HG03442 (cell line): ENCODE data around the gene C1orf87.

Source experiments
- ATAC-seq: cut with Tn5 transposase; IDR thresholded peaks from one replicate; pipeline ENCODE4 v1.9.1; 2021; ENCODE audit warnings: mild to moderate bottlenecking, moderate library complexity; ENCODE audit not compliant: unreplicated experiment

Gene C1orf87

GRCh38 chr1:60065199-60065598 lies 8.4 kb downstream of the C1orf87 start:
- no peak for ATAC-seq

GRCh38 chr1:60063561-60063960 lies 10.0 kb downstream of the C1orf87 start:
- no peak for ATAC-seq

DNA sequence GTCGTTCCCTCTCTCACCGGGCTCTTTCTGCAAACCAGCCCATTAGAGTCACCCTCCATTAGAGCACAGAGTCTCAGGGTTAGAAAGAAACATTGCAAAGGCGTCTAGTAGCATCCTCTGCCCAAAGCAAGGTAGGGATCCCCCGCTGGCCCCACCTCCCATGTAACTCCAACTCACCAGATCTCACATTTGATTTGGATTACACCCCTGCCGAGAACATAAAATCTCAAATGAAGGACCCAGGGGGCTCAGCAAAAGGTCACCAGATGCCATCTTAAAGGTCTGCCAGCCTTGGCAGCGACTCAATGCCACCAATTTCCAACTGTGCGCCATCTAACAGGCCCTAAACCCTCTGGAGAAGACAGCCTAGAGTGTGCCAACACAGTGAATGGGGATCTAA lies 14.1 kb downstream of the C1orf87 start:
- ATAC-seq, result no peak

GRCh38 chr1:60055336-60055735 lies 18.2 kb downstream of the C1orf87 start:
- no peak for ATAC-seq

- no peak for ATAC-seq
These were observed 19.2 kb downstream of the C1orf87 start for GRCh38 chr1:60054374-60054773.

- no peak for ATAC-seq
These were observed 21.0 kb downstream of the C1orf87 start for GRCh38 chr1:60052601-60053000.

GRCh38 chr1:60051191-60051590 lies 22.4 kb downstream of the C1orf87 start:
- ATAC-seq, result no peak

- ATAC-seq, result no peak
These were observed 24.4 kb downstream of the C1orf87 start for GRCh38 chr1:60049188-60049587.

DNA sequence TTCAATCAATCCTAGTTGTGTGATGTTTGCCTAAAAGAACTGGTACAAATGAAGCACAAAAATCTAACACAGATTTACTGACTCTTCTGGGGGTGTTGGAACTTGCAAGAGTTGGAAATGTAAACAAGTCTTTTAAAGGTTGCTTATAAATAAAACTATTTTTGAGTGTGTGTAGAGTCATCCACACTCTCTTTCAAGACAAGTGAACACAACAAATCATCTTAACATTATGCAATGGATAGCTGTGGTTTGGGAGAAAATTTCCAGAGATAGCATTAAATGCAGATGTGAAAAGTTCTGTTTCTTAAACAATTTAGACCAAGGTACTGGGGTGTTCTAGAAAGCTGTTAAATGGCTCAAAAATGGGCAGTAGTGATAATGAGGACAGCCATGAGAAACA lies 28.7 kb downstream of the C1orf87 start:
- ATAC-seq, result no peak

DNA sequence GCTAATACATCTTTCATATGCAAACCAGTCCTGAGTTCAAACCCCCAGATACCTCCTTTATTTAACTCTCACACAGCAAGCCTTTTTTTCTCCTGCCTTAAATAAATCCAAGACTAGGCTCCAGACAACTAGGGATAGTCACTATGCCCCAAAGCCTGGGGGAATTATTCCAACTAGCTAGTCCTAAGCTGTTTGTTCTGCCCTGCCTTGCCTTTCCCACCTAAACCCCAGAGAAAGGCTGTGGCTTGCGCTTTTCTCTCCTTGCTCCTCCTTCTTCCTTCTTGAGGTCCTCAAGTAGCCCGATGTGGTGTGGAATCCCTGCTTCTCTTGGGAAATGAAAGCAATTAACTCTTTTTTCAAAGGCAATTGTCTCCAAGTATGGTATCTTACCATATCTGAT lies 31.8 kb downstream of the C1orf87 start:
- ATAC-seq, result no peak

DNA sequence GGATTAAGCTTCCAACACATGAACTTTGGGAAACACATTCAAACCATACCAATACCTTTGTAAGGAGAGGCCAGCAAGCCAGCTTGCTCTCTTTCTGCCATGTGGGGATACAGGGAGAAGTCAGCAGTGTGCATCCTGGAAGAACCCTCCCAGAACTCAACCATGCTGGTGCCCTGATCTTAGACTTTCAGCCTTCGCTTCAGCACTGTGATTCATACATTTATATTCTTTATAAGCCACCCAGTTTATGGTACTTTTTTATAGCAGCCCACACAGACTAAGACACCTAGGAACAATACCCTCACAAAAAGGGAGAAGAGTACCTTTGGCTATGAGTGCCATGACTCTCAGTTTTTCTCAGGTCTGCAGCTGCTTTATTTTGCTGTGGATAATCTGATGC lies 35.9 kb downstream of the C1orf87 start:
- no peak for ATAC-seq

DNA sequence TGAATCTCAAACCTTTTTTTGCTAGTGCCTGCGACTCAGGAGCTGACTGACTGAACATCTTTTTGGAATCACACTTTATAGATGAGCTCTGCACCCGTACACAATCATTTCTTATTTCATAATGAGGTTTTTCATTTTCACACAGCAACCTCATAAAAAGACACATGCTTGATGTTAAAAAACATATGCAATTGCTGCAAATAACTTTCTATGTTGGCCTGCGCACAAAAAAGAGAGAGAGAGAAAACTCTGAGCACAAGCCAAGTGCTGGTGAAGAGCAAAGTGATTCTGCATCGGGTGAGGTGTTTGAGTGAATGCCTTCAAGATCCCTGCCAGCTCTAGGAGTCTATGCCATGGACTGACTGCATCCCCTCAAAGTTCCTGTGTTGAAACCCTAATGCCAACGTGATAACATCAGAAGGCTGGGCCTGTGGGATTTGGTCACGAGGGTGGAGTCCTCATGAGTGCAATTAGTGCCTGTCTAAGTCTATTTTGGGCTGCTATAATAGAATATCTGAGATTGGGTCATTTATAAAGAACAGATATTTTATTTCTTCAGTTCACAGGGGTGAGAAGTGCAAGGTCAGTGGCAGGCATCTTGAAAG lies 36.6 kb downstream of the C1orf87 start:
- ATAC-seq, result no peak

- ATAC-seq, result no peak
These were observed 37.6 kb downstream of the C1orf87 start for GRCh38 chr1:60035921-60036320.

GRCh38 chr1:60034999-60035398 lies 38.6 kb downstream of the C1orf87 start:
- ATAC-seq, result no peak

DNA sequence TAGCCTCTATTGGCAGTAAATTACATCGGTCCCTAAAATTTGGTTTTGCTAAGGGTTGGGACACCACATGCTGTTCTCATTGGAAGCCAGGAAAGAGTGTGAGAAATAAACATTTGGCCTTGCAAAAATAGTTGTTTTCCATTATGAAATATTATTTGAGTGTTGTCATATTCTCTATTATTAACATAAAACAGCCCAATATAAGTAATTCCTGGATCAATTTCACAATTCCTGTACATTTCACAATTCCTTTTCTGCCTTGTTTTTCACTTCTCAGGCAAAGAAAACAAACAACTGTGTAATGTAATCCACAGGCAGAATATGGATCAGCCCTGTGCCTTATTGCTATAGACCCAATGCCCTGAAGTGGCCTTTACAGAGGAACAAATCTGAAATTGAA lies 40.5 kb downstream of the C1orf87 start:
- ATAC-seq, result no peak

- ATAC-seq, result no peak
These were observed 42.4 kb downstream of the C1orf87 start for GRCh38 chr1:60031146-60031545.

DNA sequence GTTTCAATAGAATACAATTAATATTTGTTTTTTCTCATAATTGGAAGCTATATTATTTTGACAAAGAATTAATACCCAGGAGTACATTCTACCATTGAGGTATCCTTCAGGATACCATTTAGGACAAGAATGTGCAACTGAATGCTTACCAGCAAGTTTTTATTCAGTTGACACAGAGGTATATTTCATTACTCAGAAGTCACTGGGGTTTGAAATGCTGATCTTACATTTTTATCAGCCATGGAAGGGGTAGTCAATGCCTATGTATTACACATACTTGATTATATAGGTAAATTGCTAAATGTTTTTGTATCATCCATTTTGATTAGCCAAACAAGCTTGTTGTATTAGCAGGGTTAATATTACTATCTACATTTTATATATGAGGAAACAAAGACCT lies 48.0 kb downstream of the C1orf87 start:
- no peak for ATAC-seq

GRCh38 chr1:60017508-60018205 lies 55.9 kb downstream of the C1orf87 start:
- ATAC-seq, result no peak

DNA sequence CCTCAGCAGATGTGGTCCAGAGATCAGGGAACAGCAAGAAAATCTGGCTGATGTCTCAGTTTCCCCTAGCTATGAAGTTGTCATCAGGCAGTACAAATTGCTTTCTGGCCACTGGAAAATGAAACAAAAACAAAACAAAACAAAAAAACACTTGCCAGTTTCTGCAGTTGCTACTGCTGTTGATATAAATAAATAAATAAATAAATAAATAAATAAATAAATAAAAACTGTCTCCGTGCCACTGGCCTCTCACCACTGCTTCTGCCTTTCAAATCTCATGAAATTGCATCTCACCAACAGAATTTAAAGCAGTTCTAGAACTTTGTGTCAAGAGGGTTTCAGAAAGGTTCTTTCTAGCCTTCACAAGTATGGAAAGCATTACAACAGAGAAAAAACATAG lies 62.9 kb downstream of the C1orf87 start:
- no peak for ATAC-seq

DNA sequence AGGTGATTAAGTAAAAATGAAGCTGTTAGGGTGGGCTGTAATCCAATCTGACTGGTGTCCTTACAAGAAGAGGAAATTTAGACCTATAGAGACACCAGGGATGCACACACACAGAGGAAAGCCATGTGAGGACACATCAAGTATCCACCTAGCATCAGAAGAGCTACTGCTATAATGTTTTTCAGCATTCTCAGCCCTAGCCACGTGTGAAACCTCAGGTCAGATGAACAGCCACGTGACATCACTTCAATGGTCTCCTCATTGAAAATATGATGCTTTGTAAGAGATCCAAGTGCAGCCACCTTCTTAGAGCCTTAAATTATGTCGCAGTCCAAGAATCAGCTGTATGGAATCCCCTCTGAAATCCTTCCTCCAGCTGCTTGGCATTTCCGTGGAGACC lies 65.1 kb downstream of the C1orf87 start:
- ATAC-seq, result no peak

DNA sequence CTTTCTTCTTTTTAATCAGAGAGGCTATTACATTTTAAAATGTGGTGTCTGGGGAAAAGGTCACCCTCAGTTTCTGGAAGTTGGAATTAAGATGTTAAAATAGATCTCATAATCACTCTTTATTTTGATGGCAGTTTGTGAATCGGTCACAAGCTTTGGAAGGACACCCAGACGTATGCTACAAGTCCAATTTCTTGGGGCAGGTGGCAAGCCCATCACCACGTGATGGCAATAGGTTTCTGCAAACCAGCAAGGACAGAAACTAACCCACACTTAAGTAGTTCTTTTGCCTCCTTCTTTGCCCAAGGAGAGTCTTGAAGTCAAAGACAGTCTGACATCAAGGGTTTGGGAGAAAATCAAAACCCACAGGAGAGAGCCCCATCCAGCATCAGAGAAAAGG lies 72.9 kb downstream of the C1orf87 start:
- no peak for ATAC-seq

- no peak for ATAC-seq
These were observed 73.8 kb downstream of the C1orf87 start for GRCh38 chr1:59999746-60000145.

GRCh38 chr1:59999006-59999405 lies 74.6 kb downstream of the C1orf87 start:
- ATAC-seq, result no peak
